ENCODE measurements around the gene SEMA3D. TPM values are rescaled to one million over a fixed set of nuclear protein-coding genes. Genes with fewer than 3 reads are reported as not detected.

SEMA3D gene
- total and polyA plus RNA-seq, 4 donors = 0.18 to 1.2 (median 0.72) TPM

GRCh38 chr7:85046534-85046933 is 140.3 kb downstream of the SEMA3D start:
- Histone ChIP-seq H3K9ac (ENCODE audit: low read depth in 1 of 2, low read length in 2 of 2) (no peak overlapping the region), H3K4me3 (ENCODE audit: low read depth in 1 of 3, low read length in 3 of 3) (no peak overlapping the region), H3K9me3 (ENCODE audit: control insufficient read depth in 4 of 4, low read length in 3 of 4) (no peaks in the 10 kb centered on the region), H3K36me3 (ENCODE audit: control insufficient read depth in 4 of 4, insufficient read depth in 3 of 4, low read depth in 1 of 4, low read length in 3 of 4) (no peaks in the 10 kb centered on the region), H3K27me3 (ENCODE audit: control insufficient read depth in 4 of 4, insufficient read depth in 4 of 4, low read length in 3 of 4) (peaks cover 0 to 2% (median 0%) of the 10 kb centered on the region in 4 donors), H3K27ac (ENCODE audit: low read depth in 1 of 2, low read length in 2 of 2) (no peak overlapping the region), H3K4me1 (ENCODE audit: control insufficient read depth in 4 of 4, insufficient read depth in 4 of 4, low read length in 3 of 4) (no peaks in the 10 kb centered on the region)
- no peak for DNase-seq (ENCODE audit: low spot score)
- TF ChIP-seq SP1 (IDR thresholded peaks at IDR 0.05) (no peak), FOXA2 (IDR thresholded peaks at IDR 0.05) (no peak), RAD21 (IDR thresholded peaks at IDR 0.05) (no peak), CTCF (IDR thresholded peaks at IDR 0.05; ENCODE audit: low read depth, low read length, missing input control) (no peak), TAF1 (conservative IDR thresholded peaks at IDR 0.05) (no peak), ZBTB33 (IDR thresholded peaks at IDR 0.05) (no peak), HNF4G (IDR thresholded peaks at IDR 0.05) (no peak), YY1 (IDR thresholded peaks at IDR 0.05) (no peak), JUND (IDR thresholded peaks at IDR 0.05) (no peak), EGR1 (IDR thresholded peaks at IDR 0.05; ENCODE audit: low read depth in 2 of 2) (no peak), REST (IDR thresholded peaks at IDR 0.05) (no peak), FOXA1 (IDR thresholded peaks at IDR 0.05) (no peak), NR2F2 (IDR thresholded peaks at IDR 0.05) (no peak), GABPA (IDR thresholded peaks at IDR 0.05 in 1 of 2, conservative IDR thresholded peaks at IDR 0.05 in 1 of 2) (no peak), MAX (IDR thresholded peaks at IDR 0.05) (no peak), HNF4A (conservative IDR thresholded peaks at IDR 0.05) (no peak)
- 75% methylated on average over 1 of the region's 1 CpG for WGBS

- WGBS = 51% methylated on average over 6 of the region's 6 CpGs
- Histone ChIP-seq H3K36me3 (ENCODE audit: control insufficient read depth in 4 of 4, insufficient read depth in 3 of 4, low read depth in 1 of 4, low read length in 3 of 4) (no peaks in the 10 kb centered on the region), H3K9ac (ENCODE audit: low read depth in 1 of 2, low read length in 2 of 2) (no peak overlapping the region), H3K27me3 (ENCODE audit: control insufficient read depth in 4 of 4, insufficient read depth in 4 of 4, low read length in 3 of 4) (peaks cover 0 to 2% (median 0%) of the 10 kb centered on the region in 4 donors), H3K9me3 (ENCODE audit: control insufficient read depth in 4 of 4, low read length in 3 of 4) (no peaks in the 10 kb centered on the region), H3K4me1 (ENCODE audit: control insufficient read depth in 4 of 4, insufficient read depth in 4 of 4, low read length in 3 of 4) (no peaks in the 10 kb centered on the region), H3K4me3 (ENCODE audit: low read depth in 1 of 3, low read length in 3 of 3) (no peak overlapping the region), H3K27ac (ENCODE audit: low read depth in 1 of 2, low read length in 2 of 2) (no peak overlapping the region)
- DNase-seq (ENCODE audit: low spot score) = peak; percentile 52
- TF ChIP-seq CTCF (IDR thresholded peaks at IDR 0.05; ENCODE audit: low read depth, low read length, missing input control) (peak; percentile 69), YY1 (IDR thresholded peaks at IDR 0.05) (peak; percentile 20), RAD21 (IDR thresholded peaks at IDR 0.05) (peak; percentile 92), HNF4A (conservative IDR thresholded peaks at IDR 0.05) (no peak)
Measured at GRCh38 chr7:85041605-85042216, 145.1 kb downstream of the SEMA3D start.

All from liver (tissue), 9 donors.